ENCODE measurements around the gene SV2A. TPM values are rescaled to one million over a fixed set of nuclear protein-coding genes. Genes with fewer than 3 reads are reported as not detected.

The SV2A gene
- total RNA-seq, 2 experiments from 2014 or later: 1.0 to 1.9 TPM

DNA sequence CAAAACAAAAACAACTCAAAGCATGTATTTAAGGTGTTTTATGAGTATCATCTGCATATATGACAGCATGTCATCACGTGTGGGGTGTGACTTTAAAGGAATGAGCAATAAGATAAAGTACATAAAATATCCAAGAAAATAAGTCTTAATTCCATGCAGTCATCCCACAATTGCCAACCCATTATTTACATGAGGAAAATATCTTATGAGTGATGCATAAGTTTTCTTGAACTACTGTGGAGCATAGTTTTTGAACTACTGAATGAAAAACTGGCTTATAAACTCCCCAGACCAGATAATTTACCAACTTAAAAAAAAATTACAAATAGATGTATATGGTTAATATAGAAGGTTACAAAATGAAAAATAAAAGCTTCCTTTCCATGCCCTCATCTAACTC lies 48.8 kb upstream of the SV2A start:
- Histone ChIP-seq H2AFZ (ENCODE audit: low read length) (no peak overlapping the region), H3K9me2 (ENCODE audit: insufficient read depth, low read length) (no peaks in the 10 kb centered on the region), H3K4me1 (ENCODE audit: insufficient read depth, low read length, poor library complexity, severe bottlenecking) (peaks cover 4% of the 10 kb centered on the region), H3K36me3 (ENCODE audit: insufficient read depth, low read length) (no peaks in the 10 kb centered on the region), H3K79me2 (ENCODE audit: insufficient read depth, low read depth, low read length) (no peaks in the 10 kb centered on the region), H4K20me1 (ENCODE audit: insufficient read depth, low read length) (no peaks in the 10 kb centered on the region), H3K4me3 (ENCODE audit: low read depth, low read length, poor library complexity, severe bottlenecking) (no peak overlapping the region), H3K27ac (ENCODE audit: low read depth, low read length, poor library complexity, severe bottlenecking) (no peak overlapping the region), H3K9me3 (ENCODE audit: low read length) (no peaks in the 10 kb centered on the region), H3K4me2 (ENCODE audit: low read length) (no peak overlapping the region)
- DNase-seq (ENCODE audit: low spot score): no peak
- TF ChIP-seq EZH2phosphoT487 (IDR thresholded peaks at IDR 0.05; ENCODE audit: borderline replicate concordance, low read depth, low read length): no peak
- TF ChIP-seq, protein P1, sequence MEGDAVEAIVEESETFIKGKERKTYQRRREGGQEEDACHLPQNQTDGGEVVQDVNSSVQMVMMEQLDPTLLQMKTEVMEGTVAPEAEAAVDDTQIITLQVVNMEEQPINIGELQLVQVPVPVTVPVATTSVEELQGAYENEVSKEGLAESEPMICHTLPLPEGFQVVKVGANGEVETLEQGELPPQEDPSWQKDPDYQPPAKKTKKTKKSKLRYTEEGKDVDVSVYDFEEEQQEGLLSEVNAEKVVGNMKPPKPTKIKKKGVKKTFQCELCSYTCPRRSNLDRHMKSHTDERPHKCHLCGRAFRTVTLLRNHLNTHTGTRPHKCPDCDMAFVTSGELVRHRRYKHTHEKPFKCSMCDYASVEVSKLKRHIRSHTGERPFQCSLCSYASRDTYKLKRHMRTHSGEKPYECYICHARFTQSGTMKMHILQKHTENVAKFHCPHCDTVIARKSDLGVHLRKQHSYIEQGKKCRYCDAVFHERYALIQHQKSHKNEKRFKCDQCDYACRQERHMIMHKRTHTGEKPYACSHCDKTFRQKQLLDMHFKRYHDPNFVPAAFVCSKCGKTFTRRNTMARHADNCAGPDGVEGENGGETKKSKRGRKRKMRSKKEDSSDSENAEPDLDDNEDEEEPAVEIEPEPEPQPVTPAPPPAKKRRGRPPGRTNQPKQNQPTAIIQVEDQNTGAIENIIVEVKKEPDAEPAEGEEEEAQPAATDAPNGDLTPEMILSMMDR (conservative IDR thresholded peaks at IDR 0.05; ENCODE audit: low read length): no peak
- no TSS peak for BruUV-seq (replicated peaks)
- ChIA-PET POLR2A (no interaction called here), CTCF (ENCODE audit: unreplicated experiment) (interaction anchor here (0.6 kb wide), 1 partner anchor 91 kb away, joined by 3 read pairs; no protein-coding TSS in a partner anchor)
- intact Hi-C loops (cut with micrococcal nuclease; ENCODE audit: unreplicated experiment): no loop called here

DNA sequence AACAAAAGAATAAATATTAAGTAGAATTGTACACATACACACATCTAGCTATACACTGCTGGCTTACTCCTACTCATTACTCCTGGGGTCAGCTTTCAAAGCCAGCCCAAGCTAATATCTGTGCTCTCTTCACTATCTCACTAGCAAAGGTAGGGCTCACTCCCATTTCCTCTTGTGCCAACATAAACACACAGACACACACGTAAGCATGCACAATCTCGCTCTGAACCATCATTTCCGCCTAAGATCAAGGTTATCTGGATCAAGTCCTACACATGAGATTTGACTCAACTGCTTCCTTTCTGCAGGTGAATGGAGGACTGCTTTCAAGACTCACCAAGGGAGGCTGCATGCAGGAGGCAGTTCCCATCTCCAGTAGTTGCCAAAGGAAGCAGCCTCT lies 47.8 kb upstream of the SV2A start:
- TF ChIP-seq EZH2phosphoT487 (IDR thresholded peaks at IDR 0.05; ENCODE audit: borderline replicate concordance, low read depth, low read length): no peak
- TF ChIP-seq, protein P1 (conservative IDR thresholded peaks at IDR 0.05; ENCODE audit: low read length): no peak
- H4K20me1 ChIP-seq (ENCODE audit: insufficient read depth, low read length): no peaks in the 10 kb centered on the region
- ChIA-PET POLR2A (interaction anchor here (0.5 to 0.7 kb wide), 2 partner anchors 9 to 122 kb away, joined by 4 to 8 read pairs; no protein-coding TSS in a partner anchor), CTCF (ENCODE audit: unreplicated experiment) (no interaction called here)
- BruUV-seq (replicated peaks): no TSS peak
- peaks cover 4% of the 10 kb centered on the region for H3K4me1 ChIP-seq (ENCODE audit: insufficient read depth, low read length, poor library complexity, severe bottlenecking)
- no peaks in the 10 kb centered on the region for H3K79me2 ChIP-seq (ENCODE audit: insufficient read depth, low read depth, low read length)
- H3K36me3 ChIP-seq (ENCODE audit: insufficient read depth, low read length): no peaks in the 10 kb centered on the region
- H3K4me3 ChIP-seq (ENCODE audit: low read depth, low read length, poor library complexity, severe bottlenecking): no peak overlapping the region
- no peak overlapping the region for H3K27ac ChIP-seq (ENCODE audit: low read depth, low read length, poor library complexity, severe bottlenecking)
- DNase-seq (ENCODE audit: low spot score): no peak
- no peak overlapping the region for H3K4me2 ChIP-seq (ENCODE audit: low read length)
- H3K9me3 ChIP-seq (ENCODE audit: low read length): no peaks in the 10 kb centered on the region
- intact Hi-C loops (cut with micrococcal nuclease; ENCODE audit: unreplicated experiment): no loop called here
- H2AFZ ChIP-seq (ENCODE audit: low read length): no peak overlapping the region
- no peaks in the 10 kb centered on the region for H3K9me2 ChIP-seq (ENCODE audit: insufficient read depth, low read length)

DNA sequence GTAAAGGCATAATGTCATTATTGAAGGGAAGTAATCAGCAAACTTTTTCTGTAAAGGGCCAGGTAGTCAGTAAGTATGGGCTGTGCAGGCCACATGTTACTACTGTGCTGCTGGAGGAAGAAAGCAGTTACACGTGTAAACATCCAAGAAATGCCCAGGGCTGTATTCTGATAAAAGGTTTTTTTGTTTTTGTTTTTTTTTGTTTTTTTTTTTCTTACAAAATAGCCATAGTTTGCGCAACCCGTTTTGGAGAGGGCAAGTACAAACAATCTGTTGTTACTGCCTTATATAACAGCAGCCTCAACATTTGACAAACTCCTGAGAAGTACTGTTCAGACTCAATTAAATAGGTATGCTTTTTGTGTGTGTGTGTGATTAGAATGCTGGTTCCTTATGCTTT lies 45.7 kb upstream of the SV2A start:
- DNase-seq (ENCODE audit: low spot score): no peak
- H3K9me2 ChIP-seq (ENCODE audit: insufficient read depth, low read length): no peaks in the 10 kb centered on the region
- intact Hi-C loops (cut with micrococcal nuclease; ENCODE audit: unreplicated experiment): no loop called here
- no peaks in the 10 kb centered on the region for H4K20me1 ChIP-seq (ENCODE audit: insufficient read depth, low read length)
- H3K27ac ChIP-seq (ENCODE audit: low read depth, low read length, poor library complexity, severe bottlenecking): no peak overlapping the region
- peaks cover 4% of the 10 kb centered on the region for H3K4me1 ChIP-seq (ENCODE audit: insufficient read depth, low read length, poor library complexity, severe bottlenecking)
- H3K4me3 ChIP-seq (ENCODE audit: low read depth, low read length, poor library complexity, severe bottlenecking): no peak overlapping the region
- no peaks in the 10 kb centered on the region for H3K9me3 ChIP-seq (ENCODE audit: low read length)
- H2AFZ ChIP-seq (ENCODE audit: low read length): no peak overlapping the region
- H3K36me3 ChIP-seq (ENCODE audit: insufficient read depth, low read length): no peaks in the 10 kb centered on the region
- BruUV-seq (replicated peaks): no TSS peak
- H3K4me2 ChIP-seq (ENCODE audit: low read length): no peak overlapping the region
- ChIA-PET POLR2A (no interaction called here), CTCF (ENCODE audit: unreplicated experiment) (no interaction called here)
- no peaks in the 10 kb centered on the region for H3K79me2 ChIP-seq (ENCODE audit: insufficient read depth, low read depth, low read length)
- TF ChIP-seq, protein P1 (conservative IDR thresholded peaks at IDR 0.05; ENCODE audit: low read length): no peak
- TF ChIP-seq EZH2phosphoT487 (IDR thresholded peaks at IDR 0.05; ENCODE audit: borderline replicate concordance, low read depth, low read length): no peak

Data from OCI-LY7 (cell line).